Duodenal mucosa (tissue), 2 donors: ENCODE results near the gene EYA2.

Experiments used
- H3K27ac ChIP-seq: one replicate; pipeline ENCODE4 v1.7.0; 2013; ENCODE audit warnings: low read depth, low read length
- H3K27me3 ChIP-seq, 2 donors: one replicate each; pipeline ENCODE4 v1.7.0; 2013; ENCODE audit warnings: low read length in 2 of 2, control low read depth in 1 of 2; ENCODE audit not compliant: insufficient read depth in 2 of 2, control insufficient read depth in 1 of 2
- H3K36me3 ChIP-seq, 2 donors: one replicate each; pipeline ENCODE4 v1.7.0; 2013; ENCODE audit warnings: low read length in 2 of 2, control low read depth in 1 of 2; ENCODE audit not compliant: insufficient read depth in 2 of 2, control insufficient read depth in 1 of 2
- H3K4me1 ChIP-seq, 2 donors: one replicate each; pipeline ENCODE4 v1.7.0; 2013; ENCODE audit warnings: low read length in 2 of 2, control low read depth in 1 of 2; ENCODE audit not compliant: insufficient read depth in 2 of 2, control insufficient read depth in 1 of 2
- H3K4me3 ChIP-seq, 2 donors: one replicate each; pipeline ENCODE4 v1.7.0; 2013; ENCODE audit warnings: low read length in 2 of 2, low read depth in 1 of 2
- H3K9ac ChIP-seq, 2 donors: one replicate each; pipeline ENCODE4 v1.7.0; 2013; ENCODE audit warnings: low read length in 2 of 2, low read depth in 1 of 2
- H3K9me3 ChIP-seq, 2 donors: one replicate each; pipeline ENCODE4 v1.7.0; 2013; ENCODE audit warnings: low read length in 2 of 2, control low read depth in 1 of 2; ENCODE audit not compliant: control insufficient read depth in 1 of 2

EYA2 gene

GRCh38 chr20:47041396-47041899, 146.8 kb downstream of the EYA2 start:
- Histone ChIP-seq H3K27ac (no peak overlapping the region), H3K4me1 (no peaks in the 10 kb centered on the region), H3K9ac (no peak overlapping the region), H3K27me3 (no peaks in the 10 kb centered on the region), H3K9me3 (peaks cover 3 to 6% of the 10 kb centered on the region in 2 donors), H3K4me3 (no peak overlapping the region), H3K36me3 (no peaks in the 10 kb centered on the region)

- no peak overlapping the region for H3K9ac ChIP-seq
- H3K4me3 ChIP-seq: no peak overlapping the region
- H3K4me1 ChIP-seq: no peaks in the 10 kb centered on the region
- H3K36me3 ChIP-seq: no peaks in the 10 kb centered on the region
- H3K27me3 ChIP-seq: no peaks in the 10 kb centered on the region
- no peak overlapping the region for H3K27ac ChIP-seq
- peaks cover 3 to 6% of the 10 kb centered on the region in 2 donors for H3K9me3 ChIP-seq
Measured at GRCh38 chr20:47042464-47042863, 147.8 kb downstream of the EYA2 start.

DNA sequence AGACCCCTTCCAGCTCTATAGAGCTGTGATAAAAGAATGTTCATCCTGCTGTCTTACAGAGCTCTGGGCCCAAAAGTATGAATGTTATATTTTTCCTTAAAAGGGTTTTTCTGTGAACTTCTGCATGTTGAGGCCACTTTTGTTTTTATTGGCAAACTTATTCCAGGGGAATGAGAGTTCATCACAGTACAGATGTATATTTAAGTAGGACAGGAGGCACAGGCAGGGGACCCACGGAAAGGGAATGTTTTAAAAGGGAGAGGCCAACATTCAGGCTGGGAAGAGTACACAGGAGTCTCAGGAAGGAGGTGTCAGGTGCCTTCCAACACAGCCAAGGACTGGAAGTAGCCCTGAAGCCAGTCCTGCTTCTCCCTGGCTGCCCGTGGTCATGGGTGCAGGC, 148.4 kb downstream of the EYA2 start:
- no peaks in the 10 kb centered on the region for H3K4me1 ChIP-seq
- H3K9ac ChIP-seq: no peak overlapping the region
- H3K27ac ChIP-seq: no peak overlapping the region
- no peaks in the 10 kb centered on the region for H3K36me3 ChIP-seq
- no peak overlapping the region for H3K4me3 ChIP-seq
- H3K27me3 ChIP-seq: no peaks in the 10 kb centered on the region
- peaks cover 3 to 6% of the 10 kb centered on the region in 2 donors for H3K9me3 ChIP-seq

GRCh38 chr20:47044938-47045337, 150.3 kb downstream of the EYA2 start:
- peaks cover 3 to 6% of the 10 kb centered on the region in 2 donors for H3K9me3 ChIP-seq
- H3K36me3 ChIP-seq: no peaks in the 10 kb centered on the region
- peaks cover 0 to 2% of the 10 kb centered on the region in 2 donors for H3K27me3 ChIP-seq
- no peak overlapping the region for H3K4me3 ChIP-seq
- H3K9ac ChIP-seq: no peak overlapping the region
- H3K4me1 ChIP-seq: no peaks in the 10 kb centered on the region
- no peak overlapping the region for H3K27ac ChIP-seq

DNA sequence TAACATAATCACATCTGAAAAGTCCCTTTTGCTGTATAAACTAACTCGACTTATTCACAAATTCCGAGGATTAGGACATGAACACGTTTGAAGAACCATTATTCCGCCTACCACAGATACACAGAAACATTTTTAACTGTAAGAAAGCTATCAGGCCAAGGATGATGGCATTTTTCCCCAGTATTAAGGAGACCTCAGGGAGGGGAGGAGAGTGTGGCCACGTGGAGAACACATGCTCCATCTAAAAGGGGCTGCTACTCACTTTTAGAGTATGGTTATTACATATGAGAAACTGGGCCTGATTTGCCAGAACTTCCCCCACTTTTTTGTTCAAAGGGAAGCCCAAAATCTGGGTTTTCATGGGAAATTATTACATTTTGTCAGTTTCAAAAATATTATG, 153.4 kb downstream of the EYA2 start:
- H3K27me3 ChIP-seq: peaks cover 0 to 2% of the 10 kb centered on the region in 2 donors
- H3K36me3 ChIP-seq: no peaks in the 10 kb centered on the region
- H3K4me1 ChIP-seq: no peaks in the 10 kb centered on the region
- peaks cover 3 to 6% of the 10 kb centered on the region in 2 donors for H3K9me3 ChIP-seq
- no peak overlapping the region for H3K9ac ChIP-seq
- no peak overlapping the region for H3K27ac ChIP-seq
- no peak overlapping the region for H3K4me3 ChIP-seq

GRCh38 chr20:47049771-47050170, 155.1 kb downstream of the EYA2 start:
- Histone ChIP-seq H3K36me3 (no peaks in the 10 kb centered on the region), H3K27ac (no peak overlapping the region), H3K27me3 (peaks cover 0 to 2% of the 10 kb centered on the region in 2 donors), H3K9me3 (peaks cover 3 to 4% of the 10 kb centered on the region in 2 donors), H3K9ac (no peak overlapping the region), H3K4me3 (no peak overlapping the region), H3K4me1 (no peaks in the 10 kb centered on the region)

DNA sequence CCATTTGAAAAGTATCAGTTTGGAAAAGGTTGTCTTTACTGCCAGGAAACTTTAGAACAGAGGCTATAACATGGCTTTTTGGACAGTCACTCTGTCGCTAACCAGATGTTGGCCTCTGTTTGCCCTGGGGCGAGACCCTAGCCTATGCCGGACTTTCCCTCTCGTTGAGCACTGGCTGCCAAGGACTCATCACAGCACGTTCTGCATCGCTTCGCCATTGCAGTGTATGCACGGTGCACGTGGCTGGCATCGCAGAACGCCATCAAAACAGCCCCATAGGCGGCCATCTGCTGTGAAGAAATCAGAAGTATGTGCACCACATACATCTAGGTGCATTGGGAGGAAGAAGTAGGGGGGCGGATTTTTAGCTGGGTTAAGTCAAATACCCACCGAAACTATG, 156.4 kb downstream of the EYA2 start:
- Histone ChIP-seq H3K36me3 (no peaks in the 10 kb centered on the region), H3K27ac (no peak overlapping the region), H3K4me3 (no peak overlapping the region), H3K27me3 (peaks cover 0 to 5% of the 10 kb centered on the region in 2 donors), H3K9me3 (no peaks in the 10 kb centered on the region), H3K9ac (no peak overlapping the region), H3K4me1 (no peaks in the 10 kb centered on the region)

DNA sequence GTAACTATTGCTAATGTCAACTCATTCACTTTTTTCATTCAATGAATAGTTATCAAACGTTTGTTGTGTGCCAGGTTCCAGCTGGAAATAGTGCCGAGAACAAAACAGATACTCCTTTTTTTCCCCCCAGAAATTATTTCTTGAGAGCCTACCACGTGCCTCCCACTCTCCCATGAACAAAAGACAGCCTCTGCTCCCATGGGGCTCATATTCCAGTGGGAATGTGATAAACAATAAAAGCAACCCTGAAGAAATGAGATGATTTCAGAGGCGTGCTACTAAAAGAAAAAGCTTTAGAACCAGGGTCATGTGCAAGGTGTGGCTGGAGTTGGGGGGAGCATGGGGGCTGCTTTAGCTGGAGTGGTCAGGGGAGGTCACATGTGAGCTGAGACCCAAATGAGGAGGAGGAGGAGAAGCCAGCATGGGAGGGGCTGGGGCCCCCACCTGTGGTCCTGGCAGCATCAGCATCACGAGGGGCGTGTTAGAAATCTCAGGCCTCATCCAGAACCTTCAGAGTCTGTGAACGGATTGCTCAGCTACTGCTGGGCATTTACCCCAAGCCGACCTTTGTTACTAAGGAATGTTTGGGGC, 157.4 kb downstream of the EYA2 start:
- no peaks in the 10 kb centered on the region for H3K9me3 ChIP-seq
- H3K36me3 ChIP-seq: no peaks in the 10 kb centered on the region
- no peak overlapping the region for H3K4me3 ChIP-seq
- H3K4me1 ChIP-seq: no peaks in the 10 kb centered on the region
- H3K27me3 ChIP-seq: peaks cover 0 to 5% of the 10 kb centered on the region in 2 donors
- H3K27ac ChIP-seq: no peak overlapping the region
- H3K9ac ChIP-seq: no peak overlapping the region

DNA sequence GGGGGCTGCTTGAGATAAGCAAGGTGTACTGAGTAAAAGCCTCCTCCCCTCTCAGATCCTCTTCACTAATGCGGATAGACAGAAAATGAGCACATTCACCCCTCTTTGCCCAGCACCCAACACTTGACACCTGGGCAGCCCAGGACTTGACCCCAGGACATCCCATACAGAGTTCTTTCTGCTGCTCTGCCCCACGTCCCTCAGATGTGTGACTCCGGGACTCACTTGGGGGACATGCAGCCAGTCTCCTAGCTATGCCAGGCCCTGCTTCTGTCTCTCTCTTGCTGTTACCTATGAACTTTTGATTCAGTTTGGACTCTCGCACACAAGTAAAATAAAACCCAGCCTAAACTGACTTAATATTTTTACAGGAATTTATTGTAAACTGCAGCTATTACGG, 159.9 kb downstream of the EYA2 start:
- Histone ChIP-seq H3K9me3 (no peaks in the 10 kb centered on the region), H3K27me3 (peaks cover 0 to 5% of the 10 kb centered on the region in 2 donors), H3K4me1 (no peaks in the 10 kb centered on the region), H3K9ac (no peak overlapping the region), H3K36me3 (no peaks in the 10 kb centered on the region), H3K27ac (no peak overlapping the region), H3K4me3 (no peak overlapping the region)

- H3K4me1 ChIP-seq: no peaks in the 10 kb centered on the region
- H3K9ac ChIP-seq: no peak overlapping the region
- H3K27ac ChIP-seq: no peak overlapping the region
- H3K4me3 ChIP-seq: no peak overlapping the region
- H3K36me3 ChIP-seq: no peaks in the 10 kb centered on the region
- H3K9me3 ChIP-seq: no peaks in the 10 kb centered on the region
- H3K27me3 ChIP-seq: peaks cover 0 to 3% of the 10 kb centered on the region in 2 donors
Measured at GRCh38 chr20:47054945-47055344, 160.3 kb downstream of the EYA2 start.
